DND-41 (cell line): ENCODE measurements around the gene KIF5B.
"Not testable (repeated sequence)": the region's sequence is repeated elsewhere in the genome, so short reads cannot be mapped to it uniquely, and the experiment has no call there.

Experiments
- ATAC-seq: fragments of 200-7000 bp; cut with Tn5 transposase; 3 replicates; pipeline ENCODE4 v1.9.1; 2021; ENCODE audit warnings: low read depth; ENCODE audit not compliant: insufficient read depth
- DNase-seq: peaks from one replicate; pipeline ENCODE4 v3.0.0-alpha.2; 2020
- H2AFZ ChIP-seq: 2 replicates; pipeline ENCODE4 v1.6.0; 2012; ENCODE audit warnings: low read depth, low read length
- H3K27ac ChIP-seq: 2 replicates; pipeline ENCODE4 v1.5.1; 2012; ENCODE audit warnings: low read length, inconsistent platforms
- H3K27me3 ChIP-seq: fragments of 200-600 bp; sonication (generic); 2 replicates; pipeline ENCODE4 v1.6.0; 2012; ENCODE audit warnings: low read length, mild to moderate bottlenecking, inconsistent platforms; ENCODE audit not compliant: insufficient read depth, poor library complexity
- H3K36me3 ChIP-seq: 2 replicates; pipeline ENCODE4 v1.5.1; 2012; ENCODE audit warnings: low read length, inconsistent platforms; ENCODE audit not compliant: insufficient read depth
- H3K4me1 ChIP-seq: 2 replicates; pipeline ENCODE4 v1.5.1; 2012; ENCODE audit warnings: mild to moderate bottlenecking, low read length; ENCODE audit not compliant: insufficient read depth
- H3K4me2 ChIP-seq: 2 replicates; pipeline ENCODE4 v1.6.0; 2012; ENCODE audit warnings: mild to moderate bottlenecking, moderate library complexity, low read length, inconsistent platforms; ENCODE audit not compliant: insufficient read depth
- H3K4me3 ChIP-seq, 2 experiments: fragments of 200-600 bp in 1 of 2; shearing (Covaris generic) in 1 of 2; 2 replicates each; pipeline ENCODE4 v1.5.1; 2012 to 2016; ENCODE audit warnings: inconsistent platforms in 2 of 2, low read length in 2 of 2, mild to moderate bottlenecking in 2 of 2, low read depth in 1 of 2, moderate library complexity in 1 of 2
- H3K79me2 ChIP-seq: 2 replicates; pipeline ENCODE4 v1.6.0; 2012; ENCODE audit warnings: low read length, inconsistent platforms; ENCODE audit not compliant: insufficient read depth
- H3K9ac ChIP-seq: 2 replicates; pipeline ENCODE4 v1.6.0; 2012; ENCODE audit warnings: low read depth, mild to moderate bottlenecking, inconsistent platforms, low read length, moderate library complexity
- H3K9me3 ChIP-seq: 2 replicates; pipeline ENCODE4 v1.5.1; 2012; ENCODE audit warnings: low read length, moderate library complexity, mild to moderate bottlenecking, inconsistent platforms; ENCODE audit not compliant: insufficient read depth, severe bottlenecking
- H4K20me1 ChIP-seq: 2 replicates; pipeline ENCODE4 v1.6.0; 2012; ENCODE audit warnings: low read length; ENCODE audit not compliant: insufficient read depth
- EZH2 ChIP-seq: IDR thresholded peaks from 3 replicates; pipeline ENCODE4 v1.6.1; 2012; ENCODE audit warnings: borderline replicate concordance, low read depth, mild to moderate bottlenecking, moderate library complexity, low read length, inconsistent platforms; ENCODE audit not compliant: severe bottlenecking
- TF ChIP-seq, protein P1 (sequence below): IDR thresholded peaks from 2 replicates; pipeline ENCODE4 v1.5.1; 2012; ENCODE audit warnings: borderline replicate concordance, low read length, moderate library complexity, mild to moderate bottlenecking; ENCODE audit not compliant: poor library complexity, severe bottlenecking; ENCODE audit errors: extremely low read depth

The KIF5B gene

DNA sequence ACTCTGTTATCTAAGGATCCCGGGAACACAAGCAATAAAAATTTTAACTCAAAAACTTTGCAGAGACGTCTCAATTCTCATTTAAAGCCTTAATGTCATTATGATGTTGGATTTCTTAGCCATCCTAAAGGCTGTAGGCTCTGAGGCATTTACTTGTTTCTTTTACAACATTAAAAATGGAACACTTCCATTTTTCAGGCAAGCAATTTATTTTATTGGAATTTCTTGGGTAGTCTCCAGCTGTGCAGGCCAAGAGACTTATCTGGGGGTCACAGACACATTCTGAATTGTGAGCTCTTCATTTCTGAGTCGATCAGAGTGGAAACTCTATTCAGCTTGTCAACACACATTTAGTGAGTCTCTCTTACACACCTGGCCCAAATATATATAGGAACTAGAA lies 48.0 kb upstream of the KIF5B start:
- Histone ChIP-seq H3K9me3 (no peaks in the 10 kb centered on the region), H3K27me3 (no peaks in the 10 kb centered on the region), H3K27ac (no peak overlapping the region), H3K4me3 (no peak overlapping the region), H3K79me2 (no peaks in the 10 kb centered on the region), H3K36me3 (no peaks in the 10 kb centered on the region), H3K9ac (no peak overlapping the region), H3K4me2 (no peak overlapping the region), H4K20me1 (no peaks in the 10 kb centered on the region), H3K4me1 (no peaks in the 10 kb centered on the region), H2AFZ (no peak overlapping the region)
- no peak for ATAC-seq
- DNase-seq = no peak
- TF ChIP-seq, protein P1, sequence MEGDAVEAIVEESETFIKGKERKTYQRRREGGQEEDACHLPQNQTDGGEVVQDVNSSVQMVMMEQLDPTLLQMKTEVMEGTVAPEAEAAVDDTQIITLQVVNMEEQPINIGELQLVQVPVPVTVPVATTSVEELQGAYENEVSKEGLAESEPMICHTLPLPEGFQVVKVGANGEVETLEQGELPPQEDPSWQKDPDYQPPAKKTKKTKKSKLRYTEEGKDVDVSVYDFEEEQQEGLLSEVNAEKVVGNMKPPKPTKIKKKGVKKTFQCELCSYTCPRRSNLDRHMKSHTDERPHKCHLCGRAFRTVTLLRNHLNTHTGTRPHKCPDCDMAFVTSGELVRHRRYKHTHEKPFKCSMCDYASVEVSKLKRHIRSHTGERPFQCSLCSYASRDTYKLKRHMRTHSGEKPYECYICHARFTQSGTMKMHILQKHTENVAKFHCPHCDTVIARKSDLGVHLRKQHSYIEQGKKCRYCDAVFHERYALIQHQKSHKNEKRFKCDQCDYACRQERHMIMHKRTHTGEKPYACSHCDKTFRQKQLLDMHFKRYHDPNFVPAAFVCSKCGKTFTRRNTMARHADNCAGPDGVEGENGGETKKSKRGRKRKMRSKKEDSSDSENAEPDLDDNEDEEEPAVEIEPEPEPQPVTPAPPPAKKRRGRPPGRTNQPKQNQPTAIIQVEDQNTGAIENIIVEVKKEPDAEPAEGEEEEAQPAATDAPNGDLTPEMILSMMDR = no peak
- no peak for TF ChIP-seq EZH2

DNA sequence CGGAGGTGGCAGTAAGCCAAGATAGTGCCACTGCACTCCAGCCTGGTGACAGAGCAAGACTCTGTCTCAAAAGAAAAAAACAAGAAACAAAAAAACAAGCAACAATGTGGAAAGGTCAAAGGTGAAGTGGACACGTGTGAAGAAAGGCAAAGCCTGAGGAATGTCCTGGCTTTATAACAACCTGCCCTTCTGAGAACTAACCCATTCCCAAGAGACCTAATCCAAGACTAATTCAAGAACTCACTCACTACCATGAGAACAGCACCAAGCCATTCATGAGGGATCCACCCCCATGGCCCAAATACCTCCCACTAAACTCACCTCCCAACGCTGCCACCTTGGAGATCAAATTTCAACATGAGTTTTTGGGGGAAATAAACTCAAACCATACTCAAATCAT lies 47.5 kb upstream of the KIF5B start:
- Histone ChIP-seq H3K4me1 (no peaks in the 10 kb centered on the region), H3K27ac (no peak overlapping the region), H3K9ac (no peak overlapping the region), H2AFZ (no peak overlapping the region), H3K4me2 (no peak overlapping the region), H3K79me2 (no peaks in the 10 kb centered on the region), H3K27me3 (no peaks in the 10 kb centered on the region), H3K36me3 (no peaks in the 10 kb centered on the region), H3K4me3 (no peak overlapping the region), H4K20me1 (no peaks in the 10 kb centered on the region), H3K9me3 (no peaks in the 10 kb centered on the region)
- TF ChIP-seq, protein P1 = no peak
- no peak for TF ChIP-seq EZH2
- no peak for ATAC-seq
- DNase-seq = no peak

DNA sequence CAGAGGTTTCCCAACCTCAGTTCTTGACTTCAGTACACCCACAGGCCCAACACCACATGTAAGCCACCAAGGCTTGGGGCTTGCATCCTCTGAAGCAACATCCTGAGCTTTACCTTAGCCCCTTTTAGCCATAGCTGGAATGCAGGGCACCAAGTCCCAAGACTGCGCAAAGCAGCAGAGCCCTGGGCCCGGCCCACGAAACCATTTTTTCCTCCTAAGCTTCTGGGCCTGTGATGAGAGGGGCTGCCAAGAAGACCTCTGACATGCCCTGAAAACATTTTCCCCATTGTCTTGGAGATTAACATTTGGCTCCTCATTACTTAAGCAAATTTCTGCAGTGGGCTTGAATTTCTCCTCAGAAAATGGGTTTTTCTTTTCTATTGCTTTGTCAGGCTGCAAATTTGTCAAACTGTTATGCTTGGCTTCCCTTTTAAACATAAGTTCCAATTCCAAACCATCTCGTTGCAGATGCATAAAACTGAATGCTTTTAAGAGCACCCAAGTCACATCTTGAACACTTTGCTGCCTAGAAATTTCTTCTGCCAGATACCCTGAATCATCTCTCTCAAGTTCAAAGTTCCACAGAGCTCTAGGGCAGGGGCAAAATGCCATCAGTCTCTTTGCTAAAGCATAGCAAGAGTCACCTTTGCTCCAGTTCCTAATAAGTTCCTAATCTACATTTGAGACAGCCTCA lies 42.5 kb upstream of the KIF5B start:
- H4K20me1 ChIP-seq, H3K9me3 ChIP-seq, H2AFZ ChIP-seq, H3K36me3 ChIP-seq, H3K79me2 ChIP-seq, H3K4me2 ChIP-seq, H3K27ac ChIP-seq, H3K4me1 ChIP-seq, H3K9ac ChIP-seq, DNase-seq, H3K27me3 ChIP-seq, ATAC-seq, H3K4me3 ChIP-seq: not testable (repeated sequence)

DNA sequence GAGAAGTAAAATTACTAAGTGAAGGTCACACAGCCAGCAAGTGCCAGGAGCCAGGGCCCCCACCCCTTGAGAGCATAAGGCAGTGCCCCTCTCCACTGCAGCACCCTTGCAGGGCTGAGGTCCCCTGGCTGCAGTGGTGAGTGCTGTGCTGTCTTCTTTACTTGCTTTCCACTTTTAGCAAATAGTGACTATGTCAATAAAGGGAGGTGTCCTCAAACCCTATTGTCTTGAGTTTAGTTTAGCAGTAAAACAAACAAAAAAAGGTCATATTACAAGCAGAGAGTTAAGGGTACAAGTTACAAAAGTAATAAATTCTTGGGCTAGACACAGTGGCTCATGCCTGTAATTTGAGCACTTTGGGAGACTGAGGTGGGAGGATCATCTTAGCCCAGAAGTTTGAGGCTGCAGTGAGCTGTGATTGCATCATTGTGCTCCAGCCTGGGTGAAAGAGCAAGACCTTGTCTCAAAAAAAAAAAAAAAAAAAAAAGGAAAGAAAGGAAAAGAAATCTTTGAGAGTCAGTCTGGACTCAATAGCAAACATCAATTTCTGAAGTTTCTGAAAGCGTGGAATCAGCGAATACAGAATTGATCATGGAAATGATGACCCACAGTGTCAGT lies 39.0 kb upstream of the KIF5B start:
- no peaks in the 10 kb centered on the region for H4K20me1 ChIP-seq
- no peaks in the 10 kb centered on the region for H3K27me3 ChIP-seq
- ATAC-seq (no peak), DNase-seq (no peak)
- H3K9ac ChIP-seq = no peak overlapping the region
- H3K79me2 ChIP-seq = no peaks in the 10 kb centered on the region
- no peaks in the 10 kb centered on the region for H3K4me1 ChIP-seq
- H3K9me3 ChIP-seq = no peaks in the 10 kb centered on the region
- H2AFZ ChIP-seq = no peak overlapping the region
- H3K27ac ChIP-seq = no peak overlapping the region
- no peak overlapping the region for H3K4me2 ChIP-seq
- H3K4me3 ChIP-seq = no peak overlapping the region
- no peaks in the 10 kb centered on the region for H3K36me3 ChIP-seq
- TF ChIP-seq EZH2 = no peak
- TF ChIP-seq, protein P1 = no peak
